ENCODE results near the gene RALB. TPM values are rescaled to one million over a fixed set of nuclear protein-coding genes. Genes with fewer than 3 reads are reported as not detected.

The RALB gene
- total and polyA plus RNA-seq, 2 of the 8 experiments (the other 6 are each of a cell fraction or from before 2014, with no cell fraction given): 12.0 to 16.6 TPM

DNA sequence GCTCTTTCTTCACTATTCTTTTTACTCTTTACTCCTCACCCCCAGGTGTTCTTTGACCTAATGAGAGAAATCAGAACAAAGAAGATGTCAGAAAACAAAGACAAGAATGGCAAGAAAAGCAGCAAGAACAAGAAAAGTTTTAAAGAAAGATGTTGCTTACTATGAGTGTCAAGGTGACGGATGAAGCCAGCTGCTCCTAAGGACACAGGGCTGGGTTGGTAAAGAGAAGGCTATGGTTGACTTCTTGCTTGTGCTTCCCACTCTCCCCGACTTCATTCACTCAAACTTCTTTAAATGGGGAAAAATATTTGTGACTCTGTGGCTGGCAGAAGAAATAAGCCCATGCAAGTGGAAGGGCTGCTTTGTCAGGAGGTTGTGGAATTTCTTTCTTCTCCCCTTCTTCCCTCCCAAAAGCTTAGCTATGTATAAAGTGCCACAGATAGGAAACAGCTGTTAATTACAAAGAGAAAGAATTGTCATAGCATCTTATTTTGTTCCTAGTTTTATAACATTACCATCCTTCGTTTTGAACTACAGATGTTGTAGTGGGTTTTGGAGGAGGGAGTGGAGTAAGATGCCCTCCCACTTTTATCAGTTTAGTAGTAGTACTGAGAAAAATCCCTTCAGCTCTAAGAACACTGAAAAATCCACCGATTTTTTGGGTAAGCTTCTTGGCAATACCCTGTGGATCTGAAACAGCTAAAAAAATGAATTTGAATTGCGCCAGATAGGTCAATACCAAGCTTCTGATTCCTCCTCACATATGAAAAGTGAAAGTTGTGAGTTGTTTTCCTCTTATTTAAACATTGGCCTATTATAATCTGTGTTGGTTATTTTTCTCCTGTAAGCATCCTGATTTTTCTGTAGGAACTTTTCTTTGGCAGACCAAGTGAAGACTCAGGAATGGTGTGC, 40.7 kb downstream of the RALB start:
- CTCF ChIA-PET (ENCODE audit: partially characterized antibody): interaction anchor here (0.6 to 7.3 kb wide), 8 partner anchors 8 to 885 kb away, joined by 3 to 75 read pairs (median 6); no protein-coding TSS in a partner anchor
- FAIRE-seq: no peak
- POLR2A ChIA-PET (ENCODE audit: partially characterized antibody): interaction anchor here (0.6 to 1.4 kb wide), 3 partner anchors 9 to 23 kb away, joined by 3 to 5 read pairs (median 3); no protein-coding TSS in a partner anchor
- no peaks in the 10 kb centered on the region for H3K79me1 ChIP-seq (ENCODE audit: low read depth, low read length)
- H3K4me2 ChIP-seq (ENCODE audit: insufficient read depth in 1 of 2, low read depth in 2 of 2, low read length in 2 of 2): no peak overlapping the region; a peak in 1 of 4 replicates
- H3K9me3 ChIP-seq (ENCODE audit: insufficient read depth in 2 of 2, low read depth in 1 of 2, low read length in 1 of 2): no peaks in the 10 kb centered on the region
- H3K9ac ChIP-seq (replicated peaks in 1 of 4; ENCODE audit: extremely low read depth in 1 of 4, low read depth in 3 of 4, low read length in 3 of 4): no peak overlapping the region
- H4K5ac ChIP-seq (ENCODE audit: insufficient read length, low read depth, low read length): no peak overlapping the region
- DNase-seq (ENCODE audit: low read depth in 1 of 2, low spot score in 2 of 2): no peak
- no peaks in the 10 kb centered on the region for H4K20me1 ChIP-seq (replicated peaks in 1 of 2; ENCODE audit: control insufficient read depth in 1 of 2, insufficient read depth in 2 of 2, low read length in 2 of 2)
- no peak overlapping the region for H3K27ac ChIP-seq (ENCODE audit: low read depth, low read length)
- 0 out of 2 replicates have a peak overlapping the region, but pooled peaks have one; percentile 66 for H2BK15ac ChIP-seq (ENCODE audit: low read length)
- no peak overlapping the region for H3K4me3 ChIP-seq (ENCODE audit: extremely low read depth in 1 of 4, insufficient read depth in 2 of 4, low read depth in 3 of 4, low read length in 4 of 4)
- H4K8ac ChIP-seq (ENCODE audit: extremely low read depth, insufficient read depth, low read length): no peak overlapping the region
- WGBS, 2 experiments (ENCODE audit: extremely low coverage in 1 of 2, insufficient coverage in 1 of 2, insufficient read length in 1 of 2, insufficient replicate concordance in 2 of 2, low coverage in 1 of 2, low lambda C conversion rate in 2 of 2, missing lambda C conversion rate in 1 of 2): 67% methylated on average over 5 of the region's 5 CpGs; no CpG with 5 or more reads in 1 of the 2 experiments
- peak overlapping the region; percentile 48; the same call in 1 of the 2 replicates for H2BK5ac ChIP-seq (ENCODE audit: low read depth, low read length)
- H4K91ac ChIP-seq (replicated peaks; ENCODE audit: insufficient read length, low read length): no peak overlapping the region
- H3K18ac ChIP-seq (ENCODE audit: extremely low read depth, low read length): no peak overlapping the region
- H3K4me1 ChIP-seq (replicated peaks in 1 of 4; ENCODE audit: control insufficient read depth in 3 of 4, insufficient read depth in 4 of 4, low read length in 3 of 4): peaks cover 0 to 20% (median 15%) of the 10 kb centered on the region in 4 experiments
- no peaks in the 10 kb centered on the region for H3K36me3 ChIP-seq (ENCODE audit: control insufficient read depth in 2 of 4, insufficient read depth in 4 of 4, low read length in 3 of 4)
- 0 out of 2 replicates have a peak overlapping the region, but pooled peaks have one; percentile 5 for H2BK20ac ChIP-seq (ENCODE audit: low read length)
- no peak overlapping the region for H3K23ac ChIP-seq (ENCODE audit: insufficient read length)
- no peak overlapping the region for H3K56ac ChIP-seq (replicated peaks; ENCODE audit: insufficient read length, low read depth, low read length)
- H2BK120ac ChIP-seq (replicated peaks; ENCODE audit: low read depth, low read length): no peak overlapping the region
- H2AK5ac ChIP-seq (ENCODE audit: low read depth, low read length): no peak overlapping the region
- H2AFZ ChIP-seq (ENCODE audit: low read length): no peak overlapping the region
- H3K14ac ChIP-seq (ENCODE audit: insufficient read length): no peak overlapping the region
- H3K4ac ChIP-seq (replicated peaks; ENCODE audit: insufficient read length, low read depth, low read length): no peak overlapping the region
- H3K23me2 ChIP-seq (ENCODE audit: low read depth, low read length): no peaks in the 10 kb centered on the region
- no peaks in the 10 kb centered on the region for H3K27me3 ChIP-seq (replicated peaks in 1 of 4; ENCODE audit: control insufficient read depth in 3 of 4, extremely low read depth in 1 of 4, insufficient read depth in 3 of 4, low read length in 3 of 4)
- H3K79me2 ChIP-seq (ENCODE audit: control insufficient read depth in 1 of 2, insufficient read depth in 2 of 2, low read length in 2 of 2): no peaks in the 10 kb centered on the region
- no peak overlapping the region for H2BK12ac ChIP-seq (ENCODE audit: low read depth, low read length)
- TF ChIP-seq SUZ12 (IDR thresholded peaks at IDR 0.05; ENCODE audit: low read length): no peak
